HG02884 (cell line): Measurements from ENCODE around the gene RAB6B.

Experiments
- ATAC-seq: cut with Tn5 transposase; IDR thresholded peaks from one replicate; pipeline ENCODE4 v1.9.1; 2021; ENCODE audit warnings: mild to moderate bottlenecking, moderate library complexity; ENCODE audit not compliant: unreplicated experiment

Gene RAB6B

DNA sequence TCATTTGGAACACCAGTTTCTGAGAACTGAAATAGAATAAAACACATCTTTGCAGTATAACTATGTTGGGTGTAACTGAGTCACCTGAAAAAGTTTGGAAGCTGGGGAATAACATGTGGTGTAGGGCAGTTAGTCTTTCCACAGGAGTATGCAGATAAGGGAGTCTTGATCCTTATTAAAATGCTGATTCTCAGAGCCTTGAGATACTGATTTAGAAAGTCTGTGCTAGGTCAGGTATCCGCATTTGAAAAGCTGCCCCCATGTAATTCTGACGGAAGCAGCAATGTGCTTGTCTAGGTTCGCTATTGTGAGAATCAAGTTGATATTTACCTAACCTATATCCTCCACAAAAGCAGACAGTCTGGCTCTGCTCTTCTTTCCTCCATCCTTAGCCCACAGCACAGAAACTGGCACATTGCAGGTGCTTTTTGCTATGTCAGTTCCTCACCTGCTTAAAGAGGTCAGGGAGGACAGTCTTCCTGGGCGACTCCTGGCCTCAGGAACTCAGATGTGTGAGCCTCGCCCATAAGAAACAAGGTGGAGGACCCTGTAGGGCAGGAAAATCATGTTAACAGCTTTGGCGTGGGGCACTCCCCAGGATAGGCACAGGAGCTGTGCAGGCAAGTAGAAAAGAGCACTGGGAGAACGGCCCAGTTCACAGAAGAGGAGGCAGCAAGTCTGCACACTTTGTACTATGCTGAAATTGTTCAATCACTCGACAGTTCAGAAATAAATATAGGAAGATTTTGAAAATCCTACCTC is 117.7 kb downstream of the RAB6B start:
- ATAC-seq = no peak

- no peak for ATAC-seq
Observed at GRCh38 chr3:133776794-133777438, 118.8 kb downstream of the RAB6B start.

GRCh38 chr3:133775835-133776234 is 119.8 kb downstream of the RAB6B start:
- ATAC-seq = no peak

GRCh38 chr3:133775309-133775708 is 120.4 kb downstream of the RAB6B start:
- ATAC-seq = no peak
